HG02840 (cell line): Measurements from ENCODE around the gene AMIGO2.
"Not testable (repeated sequence)": the region's sequence is repeated elsewhere in the genome, so short reads cannot be mapped to it uniquely, and the experiment has no call there.

Experiments
- ATAC-seq: cut with Tn5 transposase; IDR thresholded peaks from one replicate; pipeline ENCODE4 v1.9.1; 2021; ENCODE audit warnings: mild to moderate bottlenecking, moderate library complexity, moderate number of reproducible peaks; ENCODE audit not compliant: unreplicated experiment, low FRiP score

AMIGO2 gene

GRCh38 chr12:47079468-47079980 lies at the start of gene AMIGO2, which contains the start of gene PCED1B:
TSS of gene AMIGO2 (minus strand) at chr12:47079959. CDS start at chr12:47079002, 957 bp downstream.
TSS of gene PCED1B (plus strand) at chr12:47079621. CDS start at chr12:47235064, 155,443 bp downstream.
- peak; percentile 45 for ATAC-seq

GRCh38 chr12:47126246-47126645 lies 46.5 kb upstream of the AMIGO2 start:
- ATAC-seq, result no peak

GRCh38 chr12:47124451-47124850 lies 44.7 kb upstream of the AMIGO2 start:
- no peak for ATAC-seq

GRCh38 chr12:47123730-47124129 lies 44.0 kb upstream of the AMIGO2 start:
- no peak for ATAC-seq

- no peak for ATAC-seq
Observed at GRCh38 chr12:47122602-47123001, 42.8 kb upstream of the AMIGO2 start.

- ATAC-seq, result no peak
Observed at GRCh38 chr12:47121146-47121545, 41.4 kb upstream of the AMIGO2 start.

GRCh38 chr12:47120736-47121135 lies 41.0 kb upstream of the AMIGO2 start:
- no peak for ATAC-seq

GRCh38 chr12:47117305-47117704 lies 37.5 kb upstream of the AMIGO2 start:
- ATAC-seq, result not testable (repeated sequence)

- ATAC-seq, result no peak
Observed at GRCh38 chr12:47114481-47114892, 34.7 kb upstream of the AMIGO2 start.

- ATAC-seq, result no peak
Observed at GRCh38 chr12:47112679-47113078, 32.9 kb upstream of the AMIGO2 start.

- ATAC-seq, result no peak
Observed at GRCh38 chr12:47111854-47112253, 32.1 kb upstream of the AMIGO2 start.

- no peak for ATAC-seq
Observed at GRCh38 chr12:47111392-47111778, 31.6 kb upstream of the AMIGO2 start.

GRCh38 chr12:47110718-47111391 lies 31.1 kb upstream of the AMIGO2 start:
- ATAC-seq, result no peak

- no peak for ATAC-seq
Observed at GRCh38 chr12:47110011-47110541, 30.3 kb upstream of the AMIGO2 start.

GRCh38 chr12:47107926-47108325 lies 28.2 kb upstream of the AMIGO2 start:
- no peak for ATAC-seq

GRCh38 chr12:47107446-47107845 lies 27.7 kb upstream of the AMIGO2 start:
- ATAC-seq, result no peak

GRCh38 chr12:47105914-47106674 lies 26.3 kb upstream of the AMIGO2 start:
- ATAC-seq, result no peak

- ATAC-seq, result no peak
Observed at GRCh38 chr12:47102845-47103651, 23.3 kb upstream of the AMIGO2 start.

GRCh38 chr12:47102406-47102805 lies 22.6 kb upstream of the AMIGO2 start:
- ATAC-seq, result no peak

GRCh38 chr12:47100160-47100559 lies 20.4 kb upstream of the AMIGO2 start:
- ATAC-seq, result no peak

- no peak for ATAC-seq
Observed at GRCh38 chr12:47099610-47100009, 19.9 kb upstream of the AMIGO2 start.
